CD4-positive, alpha-beta T cell (primary cell): ENCODE measurements around the gene SLC35B1. TPM values are rescaled to one million over a fixed set of nuclear protein-coding genes. Genes with fewer than 3 reads are reported as not detected.
A peak's percentile ranks its signal among the peaks of the same experiment; 100 is the strongest.

Experiments used
- ATAC-seq: fragments of 200-7000 bp; cut with Tn5 transposase; one replicate; pipeline ENCODE4 v1.10.0; 2022; ENCODE audit warnings: mild to moderate bottlenecking; ENCODE audit not compliant: poor library complexity
- CTCF ChIA-PET: fragments of 350-600 bp; sonication (Branson Sonifier 250); formaldehyde crosslinking; loops from one replicate; lab custom pipeline; 2021; ENCODE audit warnings: antibody characterized with exemption, inconsistent platforms; lab: Charles Lee
- POLR2A ChIA-PET: fragments of 350-600 bp; sonication (Branson Sonifier 250); formaldehyde crosslinking; loops from one replicate; lab custom pipeline; 2021; ENCODE audit warnings: antibody characterized with exemption, inconsistent platforms; lab: Charles Lee
- DNase-seq, 14 experiments: peaks; one replicate each; pipeline ENCODE4 v3.0.0-alpha.2; 2013 to 2020; ENCODE audit warnings: mixed read lengths in 2 of 14
- H3K27ac ChIP-seq, 2 donors: one replicate each; pipeline versions ENCODE4 v1.5.1 to v1.7.0; 2013; ENCODE audit warnings: low read length in 2 of 2, low read depth in 1 of 2, mild to moderate bottlenecking in 1 of 2
- H3K27me3 ChIP-seq, 2 experiments: 1 replicate in 1 of 2; 2 replicates in 1 of 2; pipeline versions ENCODE4 v1.6.1 to v1.7.0; 2013; ENCODE audit warnings: low read length in 2 of 2, control low read depth in 1 of 2, mild to moderate bottlenecking in 1 of 2, moderate library complexity in 1 of 2; ENCODE audit not compliant: insufficient read depth in 2 of 2, control insufficient read depth in 1 of 2
- H3K36me3 ChIP-seq: one replicate; pipeline ENCODE4 v1.6.1; 2013; ENCODE audit warnings: low read length, control low read depth; ENCODE audit not compliant: insufficient read depth
- H3K4me1 ChIP-seq: one replicate; pipeline ENCODE4 v1.6.1; 2013; ENCODE audit warnings: low read length, control low read depth; ENCODE audit not compliant: insufficient read depth
- H3K4me3 ChIP-seq: one replicate; pipeline ENCODE4 v1.5.1; 2013; ENCODE audit warnings: mild to moderate bottlenecking, low read length, moderate library complexity
- H3K9me3 ChIP-seq, 2 experiments: 1 replicate in 1 of 2; 2 replicates in 1 of 2; pipeline versions ENCODE4 v1.6.1 to v1.7.0; 2013; ENCODE audit warnings: low read length in 2 of 2, mild to moderate bottlenecking in 2 of 2, control low read depth in 1 of 2, moderate library complexity in 1 of 2; ENCODE audit not compliant: control insufficient read depth in 1 of 2, insufficient read depth in 1 of 2
- H3K27ac Mint-ChIP-seq: one replicate; pipeline ENCODE4 v1.8.0; 2020; ENCODE audit warnings: mixed read lengths
- H3K27me3 Mint-ChIP-seq: one replicate; pipeline ENCODE4 v1.8.0; 2021; ENCODE audit warnings: mixed read lengths
- H3K36me3 Mint-ChIP-seq: one replicate; pipeline ENCODE4 v1.8.0; 2021; ENCODE audit warnings: low read depth, mixed read lengths
- H3K4me1 Mint-ChIP-seq: one replicate; pipeline ENCODE4 v1.8.0; 2021; ENCODE audit warnings: low read depth, mixed read lengths
- H3K4me3 Mint-ChIP-seq: one replicate; pipeline ENCODE4 v1.8.0; 2020; ENCODE audit warnings: mild to moderate bottlenecking, mixed read lengths
- H3K9me3 Mint-ChIP-seq: one replicate; pipeline ENCODE4 v1.8.0; 2020; ENCODE audit warnings: mixed read lengths
- CTCF ChIP-seq: fragments of 200-600 bp; IDR thresholded peaks from one replicate; pipeline ENCODE4 v1.8.0; 2022; ENCODE audit warnings: antibody characterized with exemption, mild to moderate bottlenecking
- intact Hi-C, 2 experiments: fragments of 100-400 bp; cut with DNase I in 1 of 2; cut with micrococcal nuclease in 1 of 2; formaldehyde crosslinking; loops; one replicate each; pipeline versions ENCODE4 v1.15.1 to v1.9.0; 2023 to 2025; cut with DNase I, micrococcal nuclease
- total RNA-seq, 174 experiments: library from RNA in 2 of 174; stranded (reverse) in 2 of 174; gene quantifications; one replicate each; pipeline ENCODE4 v1.2.3 and lab custom pipeline; 2021 to 2026

Gene SLC35B1
- total RNA-seq, 2 experiments from 2014 or later, result 44.0 to 46.8 TPM

GRCh38 chr17:49745175-49746139, 37.7 kb upstream of the SLC35B1 start:
- no peak for DNase-seq
- H3K36me3 Mint-ChIP-seq, result peaks cover 52% of the 10 kb centered on the region

GRCh38 chr17:49742166-49742638, 34.4 kb upstream of the SLC35B1 start:
- H3K4me1 Mint-ChIP-seq, result peaks cover 83% of the 10 kb centered on the region
- no peaks in the 10 kb centered on the region for H3K36me3 ChIP-seq
- peak overlapping the region; percentile 94 for H3K4me3 Mint-ChIP-seq
- H3K9me3 ChIP-seq, result no peaks in the 10 kb centered on the region
- H3K27me3 Mint-ChIP-seq, result no peaks in the 10 kb centered on the region
- H3K27me3 ChIP-seq, result no peaks in the 10 kb centered on the region
- peak overlapping the region; percentile 99 for H3K27ac Mint-ChIP-seq
- peak overlapping the region; percentile 54 for H3K4me3 ChIP-seq
- POLR2A ChIA-PET, result interaction anchor here (0.7 to 8.4 kb wide), 9 partner anchors 12 to 381 kb away, joined by 3 to 253 read pairs (median 6); partner anchors contain the start of genes FAM117A, KAT7 and SLC35B1
- peak overlapping the region; percentile 88 to 94 for H3K27ac ChIP-seq
- DNase-seq (peak in 3 of 14 experiments; percentile 29 to 75 (median 40)), ATAC-seq (no peak)
- H3K4me1 ChIP-seq, result peaks cover 94% of the 10 kb centered on the region
- peaks cover 38% of the 10 kb centered on the region for H3K36me3 Mint-ChIP-seq
- CTCF ChIA-PET, result interaction anchor here (0.7 to 4.0 kb wide), 4 partner anchors 10 to 34 kb away, joined by 3 to 21 read pairs (median 7); partner anchors contain the start of genes FAM117A and SLC35B1
- intact Hi-C loops, result loop anchor here in 1 of 2 experiments (1.0 to 10.0 kb wide), 2 partner anchors 20 to 73 kb away; no protein-coding TSS in a partner anchor
- no peaks in the 10 kb centered on the region for H3K9me3 Mint-ChIP-seq
- TF ChIP-seq CTCF, result no peak

More at GRCh38 chr17:49745175-49746139, 37.7 kb upstream of the SLC35B1 start:
- H3K9me3 ChIP-seq, result no peaks in the 10 kb centered on the region
- H3K27ac ChIP-seq, result peak overlapping the region; percentile 87 to 94
- POLR2A ChIA-PET, result interaction anchor here (1.3 to 6.9 kb wide), 3 partner anchors 15 to 43 kb away, joined by 4 to 218 read pairs (median 44); partner anchors contain the start of genes FAM117A and KAT7
- Mint-ChIP-seq H3K9me3 (no peaks in the 10 kb centered on the region), H3K4me1 (peaks cover 82% of the 10 kb centered on the region), H3K4me3 (peak overlapping the region; percentile 67), H3K27ac (peak overlapping the region; percentile 97), H3K27me3 (no peaks in the 10 kb centered on the region)
- peaks cover 5% of the 10 kb centered on the region for H3K36me3 ChIP-seq
- no peak for TF ChIP-seq CTCF
- intact Hi-C loops, result loop anchor here in 1 of 2 experiments (10.0 kb wide), 1 partner anchor 69 kb away; no protein-coding TSS in a partner anchor
- H3K27me3 ChIP-seq, result no peaks in the 10 kb centered on the region
- ATAC-seq, result no peak
- CTCF ChIA-PET, result interaction anchor here (0.9 kb wide), 1 partner anchor 37 kb away, joined by 3 read pairs; the partner anchor contains the start of gene SLC35B1
- peaks cover 95% of the 10 kb centered on the region for H3K4me1 ChIP-seq
- no peak overlapping the region for H3K4me3 ChIP-seq

DNA sequence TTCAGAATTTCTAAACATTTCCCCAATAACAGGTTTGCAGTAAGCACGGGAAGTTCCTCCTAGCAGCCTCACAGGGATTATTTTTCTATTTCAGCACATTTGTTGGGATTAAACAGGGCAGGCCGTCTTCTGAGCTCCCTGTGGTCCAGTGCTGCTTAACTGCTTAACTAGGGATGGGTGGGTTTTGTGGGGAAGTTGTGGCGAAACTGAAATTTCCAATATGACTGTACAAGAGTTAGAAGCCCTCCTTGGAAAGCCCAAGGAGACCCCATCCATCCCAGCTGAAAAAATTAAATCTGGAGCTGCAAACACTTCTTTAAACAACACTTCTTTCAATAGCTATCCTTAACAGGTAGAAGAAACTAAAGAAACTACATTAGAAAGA, 33.9 kb upstream of the SLC35B1 start:
- intact Hi-C loops, result loop anchor here in 1 of 2 experiments (1.0 to 10.0 kb wide), 2 partner anchors 21 to 73 kb away; no protein-coding TSS in a partner anchor
- H3K4me1 ChIP-seq, result peaks cover 94% of the 10 kb centered on the region
- POLR2A ChIA-PET, result interaction anchor here (1.4 to 8.4 kb wide), 6 partner anchors 12 to 46 kb away, joined by 3 to 253 read pairs (median 40); partner anchors contain the start of genes FAM117A, KAT7 and SLC35B1
- no peaks in the 10 kb centered on the region for H3K36me3 ChIP-seq
- H3K9me3 ChIP-seq, result no peaks in the 10 kb centered on the region
- no peaks in the 10 kb centered on the region for H3K27me3 ChIP-seq
- Mint-ChIP-seq H3K27ac (peak overlapping the region; percentile 99), H3K36me3 (peaks cover 38% of the 10 kb centered on the region), H3K27me3 (no peaks in the 10 kb centered on the region), H3K9me3 (no peaks in the 10 kb centered on the region), H3K4me3 (peak overlapping the region; percentile 94), H3K4me1 (peaks cover 83% of the 10 kb centered on the region)
- CTCF ChIA-PET, result interaction anchor here (0.7 to 4.0 kb wide), 4 partner anchors 11 to 33 kb away, joined by 3 to 21 read pairs (median 7); partner anchors contain the start of genes FAM117A and SLC35B1
- no peak for TF ChIP-seq CTCF
- peak overlapping the region; percentile 88 to 94 for H3K27ac ChIP-seq
- no peak for ATAC-seq
- peak overlapping the region; percentile 54 for H3K4me3 ChIP-seq
- no peak for DNase-seq
